Fibroblast of lung (primary cell): ENCODE measurements around the gene CHST13. TPM values are rescaled to one million over a fixed set of nuclear protein-coding genes. Genes with fewer than 3 reads are reported as not detected.

Experiments used
- DNase-seq, 2 donors: peaks; one replicate each; pipeline versions ENCODE4 v3.0.0 to v3.0.0-alpha.2; 2010; ENCODE audit warnings: low read depth in 2 of 2
- H2AFZ ChIP-seq: 2 replicates; pipeline ENCODE4 v1.5.1; 2012; ENCODE audit warnings: low read length, control low read depth, inconsistent platforms
- H3K27ac ChIP-seq: 2 replicates; pipeline ENCODE4 v1.5.1; 2011; ENCODE audit warnings: low read length, control low read depth; ENCODE audit not compliant: insufficient read depth
- H3K27me3 ChIP-seq: 2 replicates; pipeline ENCODE4 v1.5.1; 2011; ENCODE audit warnings: mild to moderate bottlenecking, low read length; ENCODE audit not compliant: control insufficient read depth, insufficient read depth
- H3K36me3 ChIP-seq: 2 replicates; pipeline ENCODE4 v1.5.1; 2011; ENCODE audit warnings: low read length; ENCODE audit not compliant: control insufficient read depth, insufficient read depth
- H3K4me1 ChIP-seq: 2 replicates; pipeline ENCODE4 v1.5.1; 2011; ENCODE audit warnings: low read length; ENCODE audit not compliant: control insufficient read depth, insufficient read depth; ENCODE audit errors: extremely low read depth
- H3K4me2 ChIP-seq: 2 replicates; pipeline ENCODE4 v1.5.1; 2011; ENCODE audit warnings: low read length, control low read depth; ENCODE audit not compliant: insufficient read depth; ENCODE audit errors: extremely low read depth
- H3K4me3 ChIP-seq, 4 experiments: fragments of 200-600 bp in 1 of 4; sonication (generic) in 1 of 4; replicated peaks in 1 of 4; 2 replicates each; pipeline ENCODE4 v1.5.1; 2011 to 2016; ENCODE audit warnings: low read length in 4 of 4, low read depth in 3 of 4, mild to moderate bottlenecking in 3 of 4, control low read depth in 2 of 4, inconsistent platforms in 1 of 4, mixed read lengths in 1 of 4; ENCODE audit not compliant: insufficient read depth in 1 of 4; ENCODE audit errors: control extremely low read depth in 1 of 4
- H3K79me2 ChIP-seq: 2 replicates; pipeline ENCODE4 v1.5.1; 2012; ENCODE audit warnings: mild to moderate bottlenecking, low read length, inconsistent platforms; ENCODE audit not compliant: control insufficient read depth, insufficient read depth
- H3K9ac ChIP-seq: 2 replicates; pipeline ENCODE4 v1.5.1; 2011; ENCODE audit warnings: mild to moderate bottlenecking, low read length, control low read depth; ENCODE audit not compliant: insufficient read depth
- H3K9me3 ChIP-seq: 2 replicates; pipeline ENCODE4 v1.5.1; 2012; ENCODE audit warnings: low read depth, low read length; ENCODE audit not compliant: control insufficient read depth, insufficient read depth
- H4K20me1 ChIP-seq: 2 replicates; pipeline ENCODE4 v1.5.1; 2011; ENCODE audit warnings: low read length; ENCODE audit not compliant: control insufficient read depth, insufficient read depth; ENCODE audit errors: extremely low read depth
- CTCF ChIP-seq, 2 donors: IDR thresholded peaks in 1 of 2; conservative IDR thresholded peaks in 1 of 2; 1 replicate in 1 of 2; 2 replicates in 1 of 2; pipeline ENCODE4 v1.5.1; 2011 to 2012; ENCODE audit warnings: low read length in 2 of 2, control low read depth in 1 of 2, inconsistent platforms in 1 of 2, low read depth in 1 of 2, mild to moderate bottlenecking in 1 of 2
- EZH2 ChIP-seq: IDR thresholded peaks from 2 replicates; pipeline ENCODE4 v1.5.1; 2012; ENCODE audit warnings: low read length, control low read depth, mild to moderate bottlenecking; ENCODE audit errors: missing control alignments
- polyA plus RNA-seq, 2 donors: library from polyadenylated mRNA; depleted of rRNA in 1 of 2; stranded (reverse) in 1 of 2; unstranded in 1 of 2; fragments of >200 nt; gene quantifications; 2 replicates each; pipeline ENCODE4 v1.2.1, GENCODE V29; 2011 to 2012; ENCODE audit warnings: missing spikeins in 1 of 2
- total RNA-seq: library from RNA; depleted of rRNA; stranded (reverse); fragments of >200 nt; gene quantifications from 2 replicates; pipeline ENCODE4 v1.2.1, GENCODE V29; 2014

Gene CHST13
- total and polyA plus RNA-seq, 2 donors (not counting 1 experiment from before 2014, with no cell fraction given): under 0.01 TPM; not detected in 1

DNA sequence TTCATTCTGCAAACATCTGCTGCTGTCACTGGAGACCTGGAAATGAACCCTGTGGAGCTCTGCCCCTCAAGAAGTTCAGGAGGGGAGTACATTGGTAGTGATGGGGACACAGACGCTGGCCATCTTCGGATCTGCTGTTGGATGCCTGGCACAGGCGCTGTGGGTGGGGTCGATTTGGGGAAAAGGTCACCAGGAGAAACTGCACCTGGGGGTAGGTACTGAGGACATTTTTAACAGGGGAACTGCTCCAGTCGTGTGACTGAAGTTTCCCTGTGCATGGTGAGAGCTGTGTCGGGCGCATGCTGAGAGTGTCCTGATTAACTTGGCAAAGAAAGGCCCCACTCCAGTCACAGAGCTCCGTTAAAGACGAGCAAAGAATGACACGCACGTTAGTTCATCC lies 9.8 kb upstream of the CHST13 start:
- H3K27me3 ChIP-seq: peaks cover 7% of the 10 kb centered on the region
- no peaks in the 10 kb centered on the region for H3K79me2 ChIP-seq
- no peaks in the 10 kb centered on the region for H3K4me1 ChIP-seq
- no peak overlapping the region for H3K27ac ChIP-seq
- no peak overlapping the region for H2AFZ ChIP-seq
- H3K36me3 ChIP-seq: no peaks in the 10 kb centered on the region
- no peaks in the 10 kb centered on the region for H3K9me3 ChIP-seq
- DNase-seq: no peak
- H4K20me1 ChIP-seq: no peaks in the 10 kb centered on the region
- H3K4me3 ChIP-seq: no peak overlapping the region
- TF ChIP-seq EZH2: no peak
- no peak for TF ChIP-seq CTCF (conservative IDR thresholded peaks at IDR 0.05 in 1 of 2, IDR thresholded peaks at IDR 0.05 in 1 of 2; ENCODE audit: low read depth in 1 of 2, low read length in 2 of 2)
- no peak overlapping the region for H3K4me2 ChIP-seq
- H3K9ac ChIP-seq: no peak overlapping the region

DNA sequence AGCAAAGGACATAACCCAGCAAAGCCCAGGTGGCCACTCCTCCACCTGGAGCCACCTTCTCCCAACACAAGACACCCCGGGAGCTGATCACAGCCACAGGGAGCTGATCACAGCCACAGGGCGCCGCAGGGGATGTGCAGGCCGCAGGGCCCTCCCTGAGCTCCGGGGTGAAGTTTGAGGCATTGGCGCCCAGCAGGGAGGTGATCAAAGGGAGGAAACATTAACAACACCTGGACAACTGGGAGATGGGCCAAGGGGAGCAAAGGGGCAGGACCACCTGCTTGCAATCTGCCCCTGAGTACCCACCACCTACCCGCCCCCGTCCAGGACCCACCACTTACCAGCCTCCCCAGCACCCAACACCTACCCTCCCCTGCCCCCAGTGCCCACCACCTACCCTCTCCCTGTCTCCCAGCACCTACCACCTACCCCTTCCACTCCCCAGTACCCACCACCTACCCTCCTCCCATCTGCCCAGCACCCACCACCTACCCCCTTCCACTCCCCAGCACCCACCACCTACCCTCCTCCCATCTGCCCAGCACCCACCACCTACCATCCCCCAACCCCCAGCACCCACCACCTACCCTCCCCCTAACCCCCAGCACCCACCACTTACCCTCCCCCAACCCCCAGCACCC lies 8.8 kb upstream of the CHST13 start:
- no peak overlapping the region for H3K4me3 ChIP-seq
- DNase-seq: no peak
- no peaks in the 10 kb centered on the region for H3K4me1 ChIP-seq
- H3K27ac ChIP-seq: no peak overlapping the region
- no peaks in the 10 kb centered on the region for H3K79me2 ChIP-seq
- H3K4me2 ChIP-seq: no peak overlapping the region
- no peaks in the 10 kb centered on the region for H3K9me3 ChIP-seq
- H3K27me3 ChIP-seq: peaks cover 11% of the 10 kb centered on the region
- no peaks in the 10 kb centered on the region for H3K36me3 ChIP-seq
- H3K9ac ChIP-seq: no peak overlapping the region
- no peak overlapping the region for H2AFZ ChIP-seq
- H4K20me1 ChIP-seq: no peaks in the 10 kb centered on the region
- no peak for TF ChIP-seq EZH2
- no peak for TF ChIP-seq CTCF (conservative IDR thresholded peaks at IDR 0.05 in 1 of 2, IDR thresholded peaks at IDR 0.05 in 1 of 2; ENCODE audit: low read depth in 1 of 2, low read length in 2 of 2)

DNA sequence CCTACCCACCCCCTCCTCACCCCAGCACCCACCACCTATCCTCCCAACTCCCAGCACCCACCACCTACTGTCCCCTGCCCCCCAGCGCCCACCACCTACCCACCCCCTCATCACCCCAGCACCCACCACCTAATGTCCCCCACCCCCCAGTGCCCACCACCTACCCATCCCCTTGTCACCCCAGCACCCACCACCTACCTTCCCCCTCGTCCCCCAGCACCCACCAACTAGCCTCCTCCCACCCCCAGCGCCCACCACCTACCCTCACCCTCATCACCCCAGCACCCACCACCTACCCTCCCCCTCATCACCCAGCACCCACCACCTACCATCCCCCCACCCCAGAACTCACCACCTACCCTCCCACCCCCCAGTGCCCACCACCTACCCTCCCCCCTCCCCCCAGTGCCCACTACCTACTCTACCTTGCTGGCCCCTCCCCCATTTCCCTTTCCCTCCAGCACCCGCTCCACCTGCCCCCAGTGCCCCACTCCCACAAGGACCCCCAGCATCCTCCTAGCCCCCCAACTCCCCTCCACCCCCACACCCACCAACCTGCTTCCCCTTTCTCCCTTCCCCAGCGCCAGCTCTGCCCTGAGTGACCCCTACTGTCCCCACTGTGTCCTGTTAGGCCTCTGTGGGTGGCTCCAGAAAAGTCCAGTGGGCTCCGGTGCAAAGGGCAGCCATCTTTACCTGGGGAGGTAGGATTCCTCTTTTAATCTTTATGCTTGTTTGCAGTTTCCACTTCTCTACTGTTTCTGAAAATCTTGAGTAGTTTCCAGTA lies 7.6 kb upstream of the CHST13 start:
- peaks cover 11% of the 10 kb centered on the region for H3K27me3 ChIP-seq
- H3K4me1 ChIP-seq: no peaks in the 10 kb centered on the region
- no peak overlapping the region for H3K9ac ChIP-seq
- no peak overlapping the region for H3K27ac ChIP-seq
- H3K4me3 ChIP-seq: no peak overlapping the region
- no peak overlapping the region for H3K4me2 ChIP-seq
- H4K20me1 ChIP-seq: no peaks in the 10 kb centered on the region
- H3K9me3 ChIP-seq: no peaks in the 10 kb centered on the region
- DNase-seq: no peak
- no peaks in the 10 kb centered on the region for H3K36me3 ChIP-seq
- no peak overlapping the region for H2AFZ ChIP-seq
- H3K79me2 ChIP-seq: no peaks in the 10 kb centered on the region
- TF ChIP-seq CTCF (conservative IDR thresholded peaks at IDR 0.05 in 1 of 2, IDR thresholded peaks at IDR 0.05 in 1 of 2; ENCODE audit: low read depth in 1 of 2, low read length in 2 of 2): no peak
- TF ChIP-seq EZH2: no peak
